Neuronal stem cell (in vitro differentiated cells): ENCODE results near the gene LIN52.

Experiments
- DNase-seq: peaks from one replicate; pipeline ENCODE4 v3.0.0-alpha.2; 2013; ENCODE audit warnings: low spot score
- H2AFZ ChIP-seq: one replicate; pipeline ENCODE4 v1.6.1; 2013; ENCODE audit warnings: mild to moderate bottlenecking, low read length, inconsistent platforms
- H2AK5ac ChIP-seq: 2 replicates; pipeline ENCODE4 v1.6.1; 2013; ENCODE audit warnings: low read depth, mild to moderate bottlenecking, inconsistent platforms, low read length, moderate library complexity, mixed read lengths
- H2BK120ac ChIP-seq: 2 replicates; pipeline ENCODE4 v1.6.1; 2013; ENCODE audit warnings: low read depth, mild to moderate bottlenecking, inconsistent platforms, low read length, moderate library complexity, mixed read lengths
- H2BK12ac ChIP-seq: one replicate; pipeline ENCODE4 v1.6.1; 2013; ENCODE audit warnings: low read length, inconsistent platforms
- H2BK15ac ChIP-seq: 2 replicates; pipeline ENCODE4 v1.6.1; 2013; ENCODE audit warnings: mild to moderate bottlenecking, low read length, inconsistent platforms, mixed read lengths
- H2BK5ac ChIP-seq: one replicate; pipeline ENCODE4 v1.6.1; 2013; ENCODE audit warnings: inconsistent platforms, mild to moderate bottlenecking, low read length, moderate library complexity
- H3K14ac ChIP-seq: one replicate; pipeline ENCODE4 v1.6.1; 2013; ENCODE audit warnings: low read length, inconsistent platforms
- H3K18ac ChIP-seq: 2 replicates; pipeline ENCODE4 v1.6.1; 2013; ENCODE audit warnings: low read length, inconsistent platforms
- H3K23ac ChIP-seq: 2 replicates; pipeline ENCODE4 v1.6.1; 2013; ENCODE audit warnings: low read depth, mild to moderate bottlenecking, mixed read lengths, low read length, inconsistent platforms; ENCODE audit not compliant: poor library complexity
- H3K27ac ChIP-seq: replicated peaks from 3 replicates; pipeline ENCODE4 v1.5.1; 2013; ENCODE audit warnings: low read length, inconsistent platforms
- H3K27me3 ChIP-seq, 3 experiments: 2 replicates each; pipeline ENCODE4 v1.6.1; 2013; ENCODE audit warnings: low read length in 3 of 3, mild to moderate bottlenecking in 2 of 3, inconsistent platforms in 1 of 3, low read depth in 1 of 3, mixed read lengths in 1 of 3, moderate library complexity in 1 of 3; ENCODE audit not compliant: control insufficient read depth in 3 of 3, insufficient read depth in 3 of 3
- H3K36me3 ChIP-seq, 2 donors: replicated peaks in 1 of 2; 2 replicates each; pipeline ENCODE4 v1.6.1; 2013; ENCODE audit warnings: low read length in 2 of 2; ENCODE audit not compliant: control insufficient read depth in 2 of 2, insufficient read depth in 2 of 2
- H3K4ac ChIP-seq: 2 replicates; pipeline ENCODE4 v1.6.1; 2013; ENCODE audit warnings: inconsistent platforms, mild to moderate bottlenecking, low read length, moderate library complexity
- H3K4me1 ChIP-seq, 2 donors: 1 replicate in 1 of 2; 2 replicates in 1 of 2; pipeline ENCODE4 v1.6.1; 2013; ENCODE audit warnings: low read length in 2 of 2, low read depth in 1 of 2; ENCODE audit not compliant: control insufficient read depth in 2 of 2, insufficient read depth in 1 of 2
- H3K4me2 ChIP-seq: one replicate; pipeline ENCODE4 v1.6.1; 2013; ENCODE audit warnings: mild to moderate bottlenecking, low read length, inconsistent platforms; ENCODE audit not compliant: insufficient read depth, poor library complexity, severe bottlenecking
- H3K4me3 ChIP-seq, 2 donors: 2 replicates each; pipeline ENCODE4 v1.5.1; 2013; ENCODE audit warnings: low read length in 2 of 2, mild to moderate bottlenecking in 2 of 2, inconsistent platforms in 1 of 2, moderate library complexity in 1 of 2
- H3K79me1 ChIP-seq: one replicate; pipeline ENCODE4 v1.6.1; 2013; ENCODE audit warnings: low read depth, mild to moderate bottlenecking, inconsistent platforms, low read length, moderate library complexity
- H3K9ac ChIP-seq: one replicate; pipeline ENCODE4 v1.6.1; 2013; ENCODE audit warnings: mild to moderate bottlenecking, low read depth, low read length, inconsistent platforms; ENCODE audit not compliant: poor library complexity
- H3K9me3 ChIP-seq, 2 donors: replicated peaks in 1 of 2; 2 replicates each; pipeline versions ENCODE3 to v1.6.1; 2013; ENCODE audit warnings: low read length in 2 of 2, mild to moderate bottlenecking in 2 of 2, inconsistent platforms in 1 of 2, low read depth in 1 of 2, mixed read lengths in 1 of 2, moderate library complexity in 1 of 2; ENCODE audit not compliant: control insufficient read depth in 2 of 2, insufficient read depth in 1 of 2
- H4K8ac ChIP-seq: one replicate; pipeline ENCODE4 v1.6.1; 2013; ENCODE audit warnings: low read depth, mild to moderate bottlenecking, inconsistent platforms, low read length, moderate library complexity
- H4K91ac ChIP-seq: one replicate; pipeline ENCODE4 v1.6.1; 2013; ENCODE audit warnings: low read length, low read depth, mild to moderate bottlenecking, inconsistent platforms; ENCODE audit not compliant: poor library complexity
- WGBS, 2 donors: extraction: QIAGEN DNeasy Blood & Tissue Kit; methylation state at CpG; one replicate each; pipeline ENCODE4 v1.1.7; 2013; ENCODE audit warnings: missing lambda C conversion rate in 2 of 2, mixed read lengths in 1 of 2; ENCODE audit not compliant: insufficient read length in 2 of 2, insufficient replicate concordance in 1 of 2; ENCODE audit errors: extremely low coverage in 2 of 2; 5-methylcytosine and 5-hydroxymethylcytosine counted together

LIN52 gene

DNA sequence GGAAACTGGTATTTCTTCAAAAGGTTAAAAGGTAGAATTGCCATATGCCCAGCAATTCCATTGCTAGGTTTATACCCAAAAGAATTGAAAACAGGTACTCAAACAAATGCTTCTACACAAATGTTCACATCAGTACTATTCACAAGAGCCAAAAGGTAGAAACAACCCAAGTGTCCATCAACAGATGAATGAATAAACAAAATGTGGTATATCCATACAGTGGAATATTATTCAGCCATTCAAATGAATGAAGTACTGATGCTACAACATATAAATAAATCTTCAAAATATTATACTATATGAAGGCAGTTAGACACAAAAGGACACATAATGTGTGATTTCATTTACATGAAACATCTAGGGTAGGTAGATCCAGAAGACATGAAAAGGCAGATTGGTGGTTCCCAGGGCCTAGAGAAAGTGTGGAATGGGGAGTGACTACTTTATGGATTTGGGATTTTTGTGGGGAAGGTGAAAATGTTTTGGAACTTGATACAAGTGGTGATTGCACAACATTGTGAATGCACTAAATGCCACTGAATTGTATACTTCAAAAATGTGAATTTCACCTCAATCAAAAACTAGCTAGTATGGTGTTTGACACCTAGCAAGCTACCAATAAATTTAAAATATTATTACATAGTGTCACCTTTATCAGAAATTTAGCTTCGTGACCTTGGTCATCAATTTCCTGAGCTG lies 41.7 kb downstream of the LIN52 start:
- Histone ChIP-seq H4K8ac (no peak overlapping the region), H2AK5ac (no peak overlapping the region), H3K79me1 (no peaks in the 10 kb centered on the region), H3K27ac (no peak overlapping the region), H3K27me3 (no peaks in the 10 kb centered on the region), H4K91ac (no peak overlapping the region), H3K4me1 (no peaks in the 10 kb centered on the region), H3K23ac (no peak overlapping the region), H3K14ac (no peak overlapping the region), H3K9me3 (peaks cover 0 to 4% of the 10 kb centered on the region in 2 donors), H3K4ac (no peak overlapping the region), H3K18ac (no peak overlapping the region), H3K4me3 (no peak overlapping the region), H3K9ac (no peak overlapping the region), H3K4me2 (no peak overlapping the region), H2BK120ac (no peak overlapping the region), H2BK12ac (no peak overlapping the region), H3K36me3 (peaks cover 0 to 3% of the 10 kb centered on the region in 2 donors), H2BK15ac (no peak overlapping the region), H2BK5ac (no peak overlapping the region), H2AFZ (no peak overlapping the region)
- WGBS, 2 donors = no CpG with 5 or more reads among the region's 1 CpG
- DNase-seq = no peak

DNA sequence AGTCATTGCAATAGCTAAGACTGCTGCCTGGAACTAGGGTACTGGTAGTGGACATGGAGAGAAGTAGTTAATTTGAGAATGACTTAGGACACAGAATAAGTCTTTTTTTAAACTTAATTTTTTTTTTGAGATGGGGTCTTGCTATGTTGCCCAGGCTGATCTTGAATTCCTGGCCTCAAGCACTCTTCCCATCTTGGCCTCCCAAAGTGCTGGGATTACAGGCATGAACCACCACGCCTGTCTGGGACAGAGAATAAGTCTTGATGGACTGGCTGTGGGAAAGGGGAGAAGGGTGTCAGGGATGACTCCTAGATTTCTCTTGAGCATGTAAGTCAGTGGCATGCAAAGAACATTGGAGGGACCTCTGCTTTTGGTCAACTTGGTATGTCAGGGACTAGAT lies 42.9 kb downstream of the LIN52 start:
- Histone ChIP-seq H3K4me2 (no peak overlapping the region), H2BK15ac (no peak overlapping the region), H2BK12ac (no peak overlapping the region), H4K8ac (no peak overlapping the region), H2BK120ac (no peak overlapping the region), H3K27me3 (no peaks in the 10 kb centered on the region), H3K14ac (no peak overlapping the region), H3K9me3 (peaks cover 0 to 4% of the 10 kb centered on the region in 2 donors), H3K4ac (no peak overlapping the region), H2BK5ac (no peak overlapping the region), H3K79me1 (no peaks in the 10 kb centered on the region), H3K23ac (no peak overlapping the region), H2AFZ (no peak overlapping the region), H3K36me3 (peaks cover 0 to 3% of the 10 kb centered on the region in 2 donors), H3K27ac (no peak overlapping the region), H3K9ac (no peak overlapping the region), H3K4me3 (no peak overlapping the region), H3K18ac (no peak overlapping the region), H3K4me1 (no peaks in the 10 kb centered on the region), H2AK5ac (no peak overlapping the region), H4K91ac (no peak overlapping the region)
- WGBS, 2 donors = no CpG with 5 or more reads among the region's 1 CpG
- no peak for DNase-seq

DNA sequence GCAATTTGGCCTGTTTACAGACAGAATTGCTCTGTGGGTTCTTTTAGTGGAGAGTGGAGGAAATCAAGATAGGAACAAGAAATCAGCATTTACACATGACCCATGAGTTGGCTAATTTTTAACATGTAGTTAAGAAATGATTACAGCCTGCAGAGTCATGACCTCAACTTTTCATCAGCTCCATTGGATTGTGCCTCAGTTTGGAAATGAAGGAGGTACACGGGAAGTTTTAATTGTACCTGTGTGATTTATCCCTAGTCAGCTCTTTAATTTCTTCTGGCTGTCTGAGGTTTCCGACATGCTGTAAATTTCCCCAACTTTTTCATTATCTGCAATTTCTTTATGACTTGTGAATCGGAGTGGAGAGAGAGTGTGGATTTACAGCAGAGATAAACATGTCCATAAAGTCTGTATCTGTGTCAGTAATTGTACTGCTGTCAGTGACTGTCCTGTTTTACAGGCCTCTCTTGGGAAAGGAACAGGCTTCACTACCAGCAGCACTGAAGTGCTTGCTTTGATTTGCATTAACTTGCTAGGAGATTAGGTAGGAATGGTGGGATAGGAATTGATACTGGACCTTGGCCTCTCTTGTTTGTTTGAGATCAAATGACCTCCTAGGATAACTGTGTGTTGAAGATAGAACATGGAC lies 49.2 kb downstream of the LIN52 start:
- no peak overlapping the region for H2BK5ac ChIP-seq
- H2BK120ac ChIP-seq = no peak overlapping the region
- DNase-seq = no peak
- no peak overlapping the region for H2BK15ac ChIP-seq
- no peak overlapping the region for H3K14ac ChIP-seq
- WGBS, 2 donors = no CpG with 5 or more reads among the region's 3 CpGs
- H3K79me1 ChIP-seq = no peaks in the 10 kb centered on the region
- H3K4me3 ChIP-seq = no peak overlapping the region
- H2BK12ac ChIP-seq = no peak overlapping the region
- H3K27me3 ChIP-seq = no peaks in the 10 kb centered on the region
- no peak overlapping the region for H4K8ac ChIP-seq
- H4K91ac ChIP-seq = no peak overlapping the region
- H3K9ac ChIP-seq = no peak overlapping the region
- H3K27ac ChIP-seq = no peak overlapping the region
- no peak overlapping the region for H3K18ac ChIP-seq
- no peak overlapping the region for H3K4me2 ChIP-seq
- no peak overlapping the region for H2AK5ac ChIP-seq
- no peaks in the 10 kb centered on the region for H3K9me3 ChIP-seq
- H3K23ac ChIP-seq = no peak overlapping the region
- no peak overlapping the region for H2AFZ ChIP-seq
- no peak overlapping the region for H3K4ac ChIP-seq
- H3K36me3 ChIP-seq = no peaks in the 10 kb centered on the region
- no peaks in the 10 kb centered on the region for H3K4me1 ChIP-seq

DNA sequence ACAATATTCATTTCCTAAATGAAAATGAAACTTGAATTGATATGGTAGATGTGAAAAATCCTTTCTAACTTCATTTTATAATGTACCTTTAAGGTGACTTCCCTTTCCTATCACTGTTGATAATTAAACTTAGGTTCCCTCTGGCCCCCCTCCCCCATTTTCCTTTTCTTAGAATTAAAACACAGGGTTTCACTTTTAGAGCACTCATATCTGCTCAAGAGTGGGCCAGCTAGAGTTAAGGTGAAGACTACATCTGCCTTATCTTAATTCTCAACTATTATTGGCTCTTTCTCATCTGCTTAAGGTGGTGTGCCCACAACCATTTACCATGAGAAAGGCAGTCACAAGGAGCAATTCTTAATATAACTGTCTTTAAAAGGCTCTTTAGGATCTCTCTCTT lies 49.7 kb downstream of the LIN52 start:
- H3K4me2 ChIP-seq = no peak overlapping the region
- no peak overlapping the region for H2AFZ ChIP-seq
- no peak overlapping the region for H2BK5ac ChIP-seq
- H3K27me3 ChIP-seq = no peaks in the 10 kb centered on the region
- H3K14ac ChIP-seq = no peak overlapping the region
- H2BK15ac ChIP-seq = no peak overlapping the region
- H3K4me1 ChIP-seq = no peaks in the 10 kb centered on the region
- no peak overlapping the region for H3K9ac ChIP-seq
- no peak overlapping the region for H3K27ac ChIP-seq
- H2AK5ac ChIP-seq = no peak overlapping the region
- H4K8ac ChIP-seq = no peak overlapping the region
- DNase-seq = no peak
- H3K23ac ChIP-seq = no peak overlapping the region
- no peak overlapping the region for H3K4ac ChIP-seq
- H3K36me3 ChIP-seq = no peaks in the 10 kb centered on the region
- no peaks in the 10 kb centered on the region for H3K9me3 ChIP-seq
- no peaks in the 10 kb centered on the region for H3K79me1 ChIP-seq
- no peak overlapping the region for H2BK12ac ChIP-seq
- no peak overlapping the region for H3K4me3 ChIP-seq
- H3K18ac ChIP-seq = no peak overlapping the region
- H2BK120ac ChIP-seq = no peak overlapping the region
- H4K91ac ChIP-seq = no peak overlapping the region
